Thoracic aorta (tissue), 2 donors: Measurements from ENCODE around the gene PPP1CB. TPM values are rescaled to one million over a fixed set of nuclear protein-coding genes. Genes with fewer than 3 reads are reported as not detected.
A peak's percentile ranks its signal among the peaks of the same experiment; 100 is the strongest.
"Not testable (repeated sequence)": the region's sequence is repeated elsewhere in the genome, so short reads cannot be mapped to it uniquely, and the experiment has no call there.

Experiments used
- ATAC-seq: fragments of 150-250 bp; one replicate; pipeline ENCODE4 v1.8.0; 2017; ENCODE audit warnings: low read depth; ENCODE audit not compliant: insufficient number of reproducible peaks, low FRiP score
- DNase-seq: peaks from one replicate; pipeline ENCODE4 v3.0.0-alpha.2; 2020; ENCODE audit warnings: low spot score
- H3K27ac ChIP-seq, 2 donors: fragments of 200-600 bp; sonication (generic); 1 replicate in 1 of 2; 2 replicates in 1 of 2; pipeline ENCODE4 v1.5.1; 2016; ENCODE audit warnings: mild to moderate bottlenecking in 2 of 2, moderate library complexity in 2 of 2
- H3K27me3 ChIP-seq: fragments of 200-600 bp; sonication (generic); replicated peaks from 2 replicates; pipeline ENCODE4 v1.6.0; 2016; ENCODE audit warnings: mild to moderate bottlenecking; ENCODE audit not compliant: insufficient read depth
- H3K36me3 ChIP-seq: fragments of 200-600 bp; sonication (generic); one replicate; pipeline ENCODE4 v1.5.1; 2016
- H3K4me1 ChIP-seq, 2 donors: fragments of 200-600 bp; sonication (generic); 1 replicate in 1 of 2; 2 replicates in 1 of 2; pipeline versions ENCODE4 v1.5.1 to v1.6.0; 2016; ENCODE audit warnings: low read depth in 2 of 2, mild to moderate bottlenecking in 1 of 2; ENCODE audit not compliant: control insufficient read depth in 1 of 2
- H3K4me3 ChIP-seq: fragments of 200-600 bp; sonication (generic); 2 replicates; pipeline ENCODE4 v1.5.1; 2016; ENCODE audit warnings: mild to moderate bottlenecking
- H3K9me3 ChIP-seq: fragments of 200-600 bp; sonication (generic); 2 replicates; pipeline ENCODE4 v1.5.1; 2016
- total RNA-seq, 2 donors: library from RNA; depleted of rRNA; stranded (reverse); fragments of >200 nt; gene quantifications; one replicate each; pipeline versions ENCODE4 v1.1.0 to v1.2.3, GENCODE V29; 2016
- TF ChIP-seq, protein P1 (sequence below): fragments of 200-600 bp; sonication (generic); IDR thresholded peaks from one replicate; pipeline ENCODE4 v1.5.1; 2019; ENCODE audit warnings: antibody characterized with exemption

Gene PPP1CB
- total RNA-seq, 2 donors from 2014 or later: 326 to 585 TPM

DNA sequence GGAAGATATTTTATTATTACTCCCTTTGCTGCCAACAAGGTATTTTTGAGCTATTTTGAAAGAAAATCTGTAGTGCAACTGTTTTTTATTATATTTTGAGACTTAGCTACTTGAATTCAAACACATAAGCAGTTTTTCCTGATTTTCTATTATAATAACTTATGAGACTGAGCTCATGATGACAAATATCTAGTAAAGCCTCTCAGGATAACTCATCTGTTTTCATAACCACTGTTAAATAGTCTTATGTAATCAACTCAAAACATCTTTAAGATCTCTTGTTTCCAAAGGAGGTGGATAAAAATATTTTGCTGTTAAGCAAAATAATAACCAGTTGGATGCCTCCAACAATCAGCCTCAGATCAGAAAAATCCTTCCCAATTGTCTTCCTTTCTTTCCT, 21.9 kb upstream of the PPP1CB start:
- TF ChIP-seq, protein P1, sequence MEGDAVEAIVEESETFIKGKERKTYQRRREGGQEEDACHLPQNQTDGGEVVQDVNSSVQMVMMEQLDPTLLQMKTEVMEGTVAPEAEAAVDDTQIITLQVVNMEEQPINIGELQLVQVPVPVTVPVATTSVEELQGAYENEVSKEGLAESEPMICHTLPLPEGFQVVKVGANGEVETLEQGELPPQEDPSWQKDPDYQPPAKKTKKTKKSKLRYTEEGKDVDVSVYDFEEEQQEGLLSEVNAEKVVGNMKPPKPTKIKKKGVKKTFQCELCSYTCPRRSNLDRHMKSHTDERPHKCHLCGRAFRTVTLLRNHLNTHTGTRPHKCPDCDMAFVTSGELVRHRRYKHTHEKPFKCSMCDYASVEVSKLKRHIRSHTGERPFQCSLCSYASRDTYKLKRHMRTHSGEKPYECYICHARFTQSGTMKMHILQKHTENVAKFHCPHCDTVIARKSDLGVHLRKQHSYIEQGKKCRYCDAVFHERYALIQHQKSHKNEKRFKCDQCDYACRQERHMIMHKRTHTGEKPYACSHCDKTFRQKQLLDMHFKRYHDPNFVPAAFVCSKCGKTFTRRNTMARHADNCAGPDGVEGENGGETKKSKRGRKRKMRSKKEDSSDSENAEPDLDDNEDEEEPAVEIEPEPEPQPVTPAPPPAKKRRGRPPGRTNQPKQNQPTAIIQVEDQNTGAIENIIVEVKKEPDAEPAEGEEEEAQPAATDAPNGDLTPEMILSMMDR: no peak
- peaks cover 13% of the 10 kb centered on the region for H3K36me3 ChIP-seq
- H3K4me1 ChIP-seq: peaks cover 4 to 79% of the 10 kb centered on the region in 2 donors
- no peaks in the 10 kb centered on the region for H3K9me3 ChIP-seq
- DNase-seq (no peak), ATAC-seq (no peak)
- H3K27me3 ChIP-seq: no peaks in the 10 kb centered on the region
- peak overlapping the region in 1 of 2 donors; percentile 25 for H3K27ac ChIP-seq
- H3K4me3 ChIP-seq: no peak overlapping the region

DNA sequence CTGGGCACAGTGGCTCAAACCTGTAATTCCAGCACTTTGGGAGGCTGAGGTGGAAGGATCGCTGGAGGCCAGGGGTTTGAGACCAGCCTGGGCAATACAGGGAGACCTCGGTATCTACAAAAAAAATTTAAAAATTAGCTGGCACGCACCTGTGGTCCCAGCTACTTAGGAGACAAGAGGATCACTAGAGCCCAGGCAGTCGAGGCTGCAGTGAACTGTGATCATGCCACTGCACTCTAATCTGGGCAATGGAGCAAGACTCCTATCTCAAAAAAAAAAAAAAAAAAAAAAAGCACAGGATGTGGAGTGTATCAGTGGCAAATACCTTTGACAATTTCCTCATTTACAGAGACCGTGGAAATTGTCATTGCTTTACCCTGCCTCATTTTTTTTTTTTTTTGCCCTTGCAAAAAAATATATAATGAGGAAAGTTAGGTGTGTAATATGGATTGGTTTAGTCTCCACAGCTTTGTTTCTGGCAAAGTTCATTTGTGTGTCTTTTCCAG, 20.9 kb upstream of the PPP1CB start:
- TF ChIP-seq, protein P1: no peak
- H3K9me3 ChIP-seq: no peaks in the 10 kb centered on the region
- no peak for DNase-seq
- no peak for ATAC-seq
- peaks cover 4 to 69% of the 10 kb centered on the region in 2 donors for H3K4me1 ChIP-seq
- H3K27ac ChIP-seq: peak overlapping the region; percentile 25 to 42
- H3K4me3 ChIP-seq: no peak overlapping the region
- H3K27me3 ChIP-seq: no peaks in the 10 kb centered on the region
- peaks cover 13% of the 10 kb centered on the region for H3K36me3 ChIP-seq

DNA sequence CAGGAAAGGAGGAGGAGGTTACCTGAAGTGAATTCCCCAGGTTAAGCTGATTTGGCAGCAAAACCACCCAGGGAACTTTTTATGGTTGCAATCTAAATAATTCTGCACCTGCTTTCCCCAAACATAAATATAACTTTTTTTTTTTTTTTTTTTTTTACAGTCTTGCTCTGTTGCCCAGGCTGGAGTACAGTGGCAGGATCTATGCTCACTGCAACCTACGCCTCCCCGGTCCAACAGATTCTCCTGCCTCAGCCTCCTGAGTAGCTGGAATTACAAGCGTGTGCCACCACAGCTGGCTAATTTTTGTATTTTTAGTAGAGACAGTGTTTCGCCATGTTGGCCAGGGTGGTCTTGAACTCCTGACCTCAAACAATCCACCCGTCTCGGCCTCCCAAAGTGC, 16.1 kb upstream of the PPP1CB start:
- no peaks in the 10 kb centered on the region for H3K27me3 ChIP-seq
- peaks cover 4% of the 10 kb centered on the region for H3K9me3 ChIP-seq
- H3K4me3 ChIP-seq: peak overlapping the region; percentile 74
- H3K27ac ChIP-seq: peak overlapping the region; percentile 94
- TF ChIP-seq, protein P1: no peak
- DNase-seq (no peak), ATAC-seq (no peak)
- H3K4me1 ChIP-seq: peaks cover 3 to 35% of the 10 kb centered on the region in 2 donors
- peaks cover 8% of the 10 kb centered on the region for H3K36me3 ChIP-seq

DNA sequence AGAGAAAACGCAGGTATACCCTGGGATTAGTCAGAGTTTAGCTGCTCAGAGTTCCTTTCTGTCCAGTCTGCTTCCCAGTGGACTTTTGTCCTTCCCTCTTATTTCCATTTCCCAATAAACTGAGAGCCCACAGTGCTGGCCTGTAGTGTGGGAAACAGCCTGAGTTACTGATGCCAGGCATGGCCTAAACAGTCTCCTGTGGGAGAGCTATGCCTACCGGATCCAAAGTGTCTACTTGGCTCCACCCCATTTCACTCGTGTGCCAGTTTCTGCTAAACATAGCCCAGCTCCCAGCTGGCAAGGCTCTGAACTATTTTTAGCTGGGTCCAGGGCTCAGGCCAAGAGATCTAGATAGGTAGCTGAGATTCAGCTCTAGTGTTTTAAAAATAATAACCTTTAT, 15.6 kb upstream of the PPP1CB start:
- DNase-seq (peak; percentile 68), ATAC-seq (peak; percentile 99)
- Histone ChIP-seq H3K27me3 (no peaks in the 10 kb centered on the region), H3K27ac (peak overlapping the region; percentile 94), H3K36me3 (peaks cover 8% of the 10 kb centered on the region), H3K9me3 (peaks cover 4% of the 10 kb centered on the region), H3K4me3 (peak overlapping the region; percentile 74), H3K4me1 (peaks cover 3 to 29% of the 10 kb centered on the region in 2 donors)
- TF ChIP-seq, protein P1: no peak

DNA sequence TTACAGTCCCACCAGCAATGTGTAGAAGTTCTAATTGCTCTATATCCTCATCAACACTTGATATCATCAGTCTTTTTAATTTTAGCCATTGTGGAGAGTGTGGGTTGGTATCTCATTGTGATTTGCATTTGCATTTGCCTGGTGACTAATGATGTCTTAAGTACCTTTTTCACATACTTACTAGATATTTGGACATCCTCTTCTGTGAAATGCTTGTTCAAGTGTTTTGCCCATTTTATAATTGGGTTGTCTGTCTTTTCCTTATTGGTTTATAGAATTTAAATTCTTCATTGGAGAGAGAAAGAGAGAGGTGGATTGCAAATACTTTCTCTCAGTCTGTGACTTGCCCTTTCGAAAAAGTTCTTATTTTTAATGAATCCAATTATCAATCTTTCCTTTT, 14.0 kb upstream of the PPP1CB start:
- no peak overlapping the region for H3K4me3 ChIP-seq
- DNase-seq (no peak), ATAC-seq (no peak)
- no peaks in the 10 kb centered on the region for H3K36me3 ChIP-seq
- no peaks in the 10 kb centered on the region for H3K27me3 ChIP-seq
- H3K9me3 ChIP-seq: peaks cover 4% of the 10 kb centered on the region
- peaks cover 3 to 15% of the 10 kb centered on the region in 2 donors for H3K4me1 ChIP-seq
- H3K27ac ChIP-seq: no peak overlapping the region
- TF ChIP-seq, protein P1: no peak

DNA sequence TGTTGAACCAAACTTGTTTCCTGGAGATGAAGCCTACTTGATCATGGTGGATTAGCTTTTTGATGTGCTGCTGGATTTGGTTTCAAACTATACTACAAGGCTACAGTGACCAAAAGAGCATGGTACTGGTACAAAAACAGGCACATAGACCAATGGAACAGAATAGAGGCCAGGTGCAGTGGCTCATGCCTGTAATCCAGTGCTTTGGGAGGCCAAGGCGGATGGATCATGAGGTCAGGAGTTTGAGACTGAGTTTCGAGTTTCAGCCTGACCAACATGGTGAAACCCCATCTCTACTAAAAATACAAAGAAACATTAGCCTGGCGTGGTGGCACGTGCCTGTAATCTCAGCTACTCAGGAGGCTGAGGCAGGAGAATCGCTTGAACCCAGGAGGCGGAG, 9.0 kb upstream of the PPP1CB start:
- DNase-seq, H3K27ac ChIP-seq, H3K27me3 ChIP-seq, H3K4me3 ChIP-seq, H3K9me3 ChIP-seq, ATAC-seq, H3K36me3 ChIP-seq: not testable (repeated sequence)
- H3K4me1 ChIP-seq: peaks cover 25 to 35% of the 10 kb centered on the region in 2 donors
